Spleen (tissue), 11 donors: ENCODE data around the gene FREY1. TPM values are rescaled to one million over a fixed set of nuclear protein-coding genes. Genes with fewer than 3 reads are reported as not detected.

Source experiments
- DNase-seq: peaks from one replicate; pipeline ENCODE4 v3.0.0-alpha.2; 2020
- H3K27ac ChIP-seq, 8 donors: fragments of 200-600 bp; sonication (generic) in 7 of 8; 1 replicate in 4 of 8; 2 replicates in 4 of 8; pipeline versions ENCODE4 v1.5.0 to v1.8.0; 2016 to 2021; ENCODE audit warnings: inconsistent platforms in 4 of 8, mild to moderate bottlenecking in 4 of 8, moderate library complexity in 1 of 8
- H3K27me3 ChIP-seq, 7 donors: fragments of 200-600 bp; sonication (generic) in 6 of 7; replicated peaks in 1 of 7; 1 replicate in 4 of 7; 2 replicates in 3 of 7; pipeline versions ENCODE4 v1.5.0 to v1.8.0; 2016 to 2021; ENCODE audit warnings: inconsistent platforms in 3 of 7, mild to moderate bottlenecking in 1 of 7
- H3K36me3 ChIP-seq, 6 donors: fragments of 200-600 bp; sonication (generic) in 5 of 6; 1 replicate in 4 of 6; 2 replicates in 2 of 6; pipeline versions ENCODE4 v1.5.0 to v1.8.0; 2016 to 2021; ENCODE audit warnings: inconsistent platforms in 2 of 6
- H3K4me1 ChIP-seq, 6 donors: fragments of 200-600 bp; sonication (generic) in 5 of 6; 1 replicate in 3 of 6; 2 replicates in 3 of 6; pipeline versions ENCODE4 v1.5.0 to v1.8.0; 2016 to 2021; ENCODE audit warnings: inconsistent platforms in 3 of 6
- H3K4me3 ChIP-seq, 8 donors: fragments of 200-600 bp; sonication (generic) in 7 of 8; 1 replicate in 4 of 8; 2 replicates in 4 of 8; pipeline versions ENCODE4 v1.5.0 to v1.8.0; 2016 to 2021; ENCODE audit warnings: inconsistent platforms in 4 of 8, mild to moderate bottlenecking in 4 of 8, moderate library complexity in 2 of 8
- H3K9me3 ChIP-seq, 8 donors: fragments of 200-600 bp; sonication (generic) in 7 of 8; 1 replicate in 4 of 8; 2 replicates in 4 of 8; pipeline versions ENCODE4 v1.5.0 to v1.8.0; 2016 to 2021; ENCODE audit warnings: inconsistent platforms in 4 of 8
- POLR2A ChIP-seq, 3 donors: fragments of 450-650 bp; IDR thresholded peaks; one replicate each; pipeline ENCODE4 v1.5.1; 2017; ENCODE audit warnings: antibody characterized with exemption in 3 of 3, mild to moderate bottlenecking in 1 of 3
- POLR2AphosphoS5 ChIP-seq, 3 donors: sonication (generic); formaldehyde crosslinking; IDR thresholded peaks; one replicate each; pipeline ENCODE4 v1.5.1; 2017; ENCODE audit warnings: antibody characterized with exemption in 3 of 3
- WGBS, 5 donors: extraction: QIAGEN DNeasy Blood & Tissue Kit in 3 of 5; methylation state at CpG; one replicate each; pipeline versions ENCODE4 v1.1.5 to v1.1.7; 2013 to 2018; 5-methylcytosine and 5-hydroxymethylcytosine counted together
- intact Hi-C: fragments of 100-400 bp; cut with DNase I; formaldehyde crosslinking; loops from one replicate; pipeline ENCODE4 v1.15.0; 2023; ENCODE audit warnings: low total_unique reads
- polyA plus RNA-seq, 3 donors: library from polyadenylated mRNA; stranded (reverse); fragments of 200-250 nt; gene quantifications; one replicate each; pipeline ENCODE4 v1.2.1, GENCODE V29; 2013
- total RNA-seq, 7 donors: library from RNA; depleted of rRNA in 3 of 7; stranded (reverse); fragments of >200 nt in 3 of 7; fragmentation: NEBNext Ultra II Directional in 4 of 7; extraction: Animal tissue kit (Norgen Biotek cat#: 25700) in 4 of 7; gene quantifications; one replicate each; pipeline versions ENCODE4 v1.1.0 to v1.2.1, GENCODE V29; 2016 to 2021
- TF ChIP-seq, protein P1 (sequence below), 11 experiments: fragments of 200-600 bp in 7 of 11; fragments of 450-650 bp in 4 of 11; sonication (generic) in 4 of 11; IDR thresholded peaks in 8 of 11; conservative IDR thresholded peaks in 3 of 11; 1 replicate in 7 of 11; 2 replicates in 4 of 11; pipeline versions ENCODE4 v1.4.0 to v1.8.0; 2016 to 2021; ENCODE audit warnings: antibody characterized with exemption in 11 of 11, inconsistent platforms in 4 of 11, mild to moderate bottlenecking in 1 of 11
- donor health status: healthy with polysubstance abuse.
- donor health status: DM: no; HTN: no; CAD: no; lungs with moderate emphysema.
- donor health status: DM: no; HTN: no; CAD: no.
- donor health status: Bipolar disorder and iron deficiency.
- donor health status: healthy.
- donor health status: DM: no; HTN: no; CAD: no.
- donor health status: DM: yes; HTN: yes; CAD: no.

Gene FREY1
- total and polyA plus RNA-seq, 10 donors = 0.13 to 2.0 (median 0.79) TPM; not detected in 2

DNA sequence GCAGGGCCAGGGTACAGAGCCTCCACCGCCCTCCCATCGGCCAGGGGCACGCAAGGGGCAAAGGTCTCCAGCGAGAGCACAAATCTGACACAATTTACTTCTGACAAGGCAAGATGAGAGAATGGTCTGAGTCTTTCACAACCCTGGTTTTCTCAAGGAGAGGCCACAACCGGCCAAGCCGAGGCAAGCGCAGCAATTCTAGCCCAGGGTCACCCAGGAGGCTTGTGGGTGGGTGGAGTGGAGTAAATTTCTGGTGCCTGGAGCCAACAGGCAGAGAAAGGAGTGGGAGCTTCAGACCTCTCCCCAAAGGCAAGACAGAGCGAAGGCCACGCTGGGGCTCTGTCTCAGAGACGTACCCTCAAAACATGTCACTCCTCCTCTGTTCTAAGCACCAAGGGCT is 24.7 kb upstream of the FREY1 start:
- H3K36me3 ChIP-seq = peaks cover 0 to 68% (median 37%) of the 10 kb centered on the region in 6 donors
- H3K4me1 ChIP-seq = peaks cover 17 to 98% (median 67%) of the 10 kb centered on the region in 6 donors
- DNase-seq = peak; percentile 71
- H3K27me3 ChIP-seq = no peaks in the 10 kb centered on the region
- peak overlapping the region in 5 of 8 donors; percentile 21 to 60 (median 30) for H3K4me3 ChIP-seq
- peak overlapping the region in 6 of 8 donors; percentile 12 to 86 (median 78) for H3K27ac ChIP-seq
- 76 to 85% (median 80%) methylated on average over 7 to 10 of the region's 10 CpGs for WGBS, 5 donors
- TF ChIP-seq, protein P1, sequence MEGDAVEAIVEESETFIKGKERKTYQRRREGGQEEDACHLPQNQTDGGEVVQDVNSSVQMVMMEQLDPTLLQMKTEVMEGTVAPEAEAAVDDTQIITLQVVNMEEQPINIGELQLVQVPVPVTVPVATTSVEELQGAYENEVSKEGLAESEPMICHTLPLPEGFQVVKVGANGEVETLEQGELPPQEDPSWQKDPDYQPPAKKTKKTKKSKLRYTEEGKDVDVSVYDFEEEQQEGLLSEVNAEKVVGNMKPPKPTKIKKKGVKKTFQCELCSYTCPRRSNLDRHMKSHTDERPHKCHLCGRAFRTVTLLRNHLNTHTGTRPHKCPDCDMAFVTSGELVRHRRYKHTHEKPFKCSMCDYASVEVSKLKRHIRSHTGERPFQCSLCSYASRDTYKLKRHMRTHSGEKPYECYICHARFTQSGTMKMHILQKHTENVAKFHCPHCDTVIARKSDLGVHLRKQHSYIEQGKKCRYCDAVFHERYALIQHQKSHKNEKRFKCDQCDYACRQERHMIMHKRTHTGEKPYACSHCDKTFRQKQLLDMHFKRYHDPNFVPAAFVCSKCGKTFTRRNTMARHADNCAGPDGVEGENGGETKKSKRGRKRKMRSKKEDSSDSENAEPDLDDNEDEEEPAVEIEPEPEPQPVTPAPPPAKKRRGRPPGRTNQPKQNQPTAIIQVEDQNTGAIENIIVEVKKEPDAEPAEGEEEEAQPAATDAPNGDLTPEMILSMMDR (IDR thresholded peaks at IDR 0.05 in 8 of 11, conservative IDR thresholded peaks at IDR 0.05 in 3 of 11) = no peak
- TF ChIP-seq POLR2AphosphoS5 (IDR thresholded peaks at IDR 0.05) (no peak), POLR2A (IDR thresholded peaks at IDR 0.05) (no peak)
- intact Hi-C loops = no loop called here
- no peaks in the 10 kb centered on the region for H3K9me3 ChIP-seq

DNA sequence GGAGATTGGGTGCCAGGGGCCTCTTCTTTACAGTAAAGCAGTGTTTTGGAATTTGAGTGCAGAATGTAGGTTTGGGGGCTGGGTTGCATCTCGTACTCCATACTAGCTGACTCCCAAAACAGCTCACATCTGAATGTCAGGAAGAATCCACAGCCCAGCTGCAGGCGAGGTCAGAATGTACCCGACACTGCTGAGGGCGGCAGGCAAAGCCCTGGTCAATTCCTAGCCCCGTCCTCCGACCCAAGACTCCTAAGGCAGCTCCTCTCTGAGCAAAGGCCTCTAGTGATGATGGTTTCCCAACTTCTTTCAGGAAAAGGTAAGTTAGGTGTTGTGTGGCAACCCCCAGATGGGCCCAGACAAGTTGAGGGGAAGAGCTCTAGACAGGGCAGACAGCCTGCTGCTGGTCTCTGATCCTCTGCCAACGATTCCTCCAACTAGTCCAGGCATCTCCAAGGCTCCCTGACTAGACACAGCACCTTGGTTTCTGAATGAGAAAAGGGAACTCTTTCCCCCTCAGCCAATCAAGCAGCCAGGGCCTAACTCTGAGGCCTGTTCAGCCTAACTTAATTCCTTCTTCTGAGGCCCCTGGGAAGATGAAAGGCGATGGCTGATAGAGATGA is 24.0 kb upstream of the FREY1 start:
- TF ChIP-seq, protein P1 (IDR thresholded peaks at IDR 0.05 in 8 of 11, conservative IDR thresholded peaks at IDR 0.05 in 3 of 11) = no peak
- no peak for TF ChIP-seq POLR2A (IDR thresholded peaks at IDR 0.05)
- H3K4me1 ChIP-seq = peaks cover 17 to 93% (median 64%) of the 10 kb centered on the region in 6 donors
- peaks cover 0 to 2% (median 0%) of the 10 kb centered on the region in 7 donors for H3K27me3 ChIP-seq
- peak overlapping the region in 5 of 8 donors; percentile 10 to 60 (median 30) for H3K4me3 ChIP-seq
- DNase-seq = peak; percentile 72
- peak overlapping the region in 6 of 8 donors; percentile 14 to 86 (median 78) for H3K27ac ChIP-seq
- no peaks in the 10 kb centered on the region for H3K9me3 ChIP-seq
- H3K36me3 ChIP-seq = peaks cover 0 to 61% (median 37%) of the 10 kb centered on the region in 6 donors
- intact Hi-C loops = no loop called here
- 76 to 85% (median 81%) methylated on average over 7 to 8 of the region's 8 CpGs for WGBS, 5 donors

GRCh38 chr11:45930031-45930794 is 23.1 kb upstream of the FREY1 start:
- Histone ChIP-seq H3K27ac (peak overlapping the region in 7 of 8 donors; percentile 46 to 86 (median 77)), H3K4me1 (peaks cover 17 to 84% (median 57%) of the 10 kb centered on the region in 6 donors), H3K4me3 (peak overlapping the region in 5 of 8 donors; percentile 10 to 60 (median 30)), H3K9me3 (no peaks in the 10 kb centered on the region), H3K36me3 (peaks cover 0 to 53% (median 28%) of the 10 kb centered on the region in 6 donors), H3K27me3 (peaks cover 0 to 10% (median 0%) of the 10 kb centered on the region in 7 donors)
- 44 to 56% (median 51%) methylated on average over 11 to 14 of the region's 14 CpGs for WGBS, 5 donors
- DNase-seq = peak; percentile 95
- intact Hi-C loops = no loop called here
- TF ChIP-seq POLR2A (IDR thresholded peaks at IDR 0.05) (no peak), POLR2AphosphoS5 (IDR thresholded peaks at IDR 0.05) (peak; percentile 92 to 96 (median 93))
- TF ChIP-seq, protein P1 (IDR thresholded peaks at IDR 0.05 in 8 of 11, conservative IDR thresholded peaks at IDR 0.05 in 3 of 11) = no peak
